Caki2 (cell line): Measurements from ENCODE around the gene BCAR1. TPM values are rescaled to one million over a fixed set of nuclear protein-coding genes. Genes with fewer than 3 reads are reported as not detected.
"Not testable (repeated sequence)": the region's sequence is repeated elsewhere in the genome, so short reads cannot be mapped to it uniquely, and the experiment has no call there.

Source experiments
- DNase-seq: peaks from one replicate; pipeline ENCODE4 v3.0.0-alpha.2; 2015; ENCODE audit warnings: low read depth
- in situ Hi-C: cut with HindIII; loops from 2 replicates; pipeline ENCODE4 v1.10.0; 2016; ENCODE audit warnings: low sequenced_read_pairs, low pct_unique_long_range_greater_than_20kb, mixed read lengths
- total RNA-seq: library from RNA; depleted of rRNA; stranded (reverse); fragments of >200 nt; shearing (Covaris generic); gene quantifications from 2 replicates; pipeline ENCODE4 v1.2.3, GENCODE V29; 2014; ENCODE audit warnings: low replicate concordance

Gene BCAR1
- total RNA-seq, 1 experiment from 2014 or later = 94.2 TPM

DNA sequence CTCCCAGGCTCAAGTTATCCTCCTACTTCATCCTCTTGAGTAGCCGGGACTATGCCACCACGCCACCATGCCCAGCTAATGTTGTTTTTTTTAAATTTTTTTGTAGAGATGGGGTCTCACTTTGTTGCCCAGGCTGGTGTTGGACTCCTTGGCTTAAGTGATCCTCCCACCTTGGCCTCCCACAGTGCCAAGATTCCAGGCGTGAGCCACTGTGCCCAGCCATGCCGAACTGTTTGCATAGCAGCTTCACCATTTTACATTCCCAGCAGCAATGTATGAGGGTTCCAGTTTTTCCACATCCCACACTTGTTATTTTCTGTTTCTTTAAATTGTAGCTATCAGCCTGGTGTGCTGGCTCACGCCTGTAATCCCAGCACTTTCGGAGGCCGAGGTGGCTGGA, 34.8 kb downstream of the BCAR1 start:
- in situ Hi-C loops = no loop called here
- no peak for DNase-seq

- DNase-seq = no peak
- in situ Hi-C loops = no loop called here
Observed at GRCh38 chr16:75216127-75216526, 35.3 kb downstream of the BCAR1 start.

GRCh38 chr16:75211286-75211685, 40.1 kb downstream of the BCAR1 start:
- DNase-seq, in situ Hi-C loops: not testable (repeated sequence)

GRCh38 chr16:75209944-75210343, 41.5 kb downstream of the BCAR1 start:
- in situ Hi-C loops = no loop called here
- no peak for DNase-seq

- in situ Hi-C loops = not testable (repeated sequence)
Observed at GRCh38 chr16:75209514-75209913, 41.9 kb downstream of the BCAR1 start.

DNA sequence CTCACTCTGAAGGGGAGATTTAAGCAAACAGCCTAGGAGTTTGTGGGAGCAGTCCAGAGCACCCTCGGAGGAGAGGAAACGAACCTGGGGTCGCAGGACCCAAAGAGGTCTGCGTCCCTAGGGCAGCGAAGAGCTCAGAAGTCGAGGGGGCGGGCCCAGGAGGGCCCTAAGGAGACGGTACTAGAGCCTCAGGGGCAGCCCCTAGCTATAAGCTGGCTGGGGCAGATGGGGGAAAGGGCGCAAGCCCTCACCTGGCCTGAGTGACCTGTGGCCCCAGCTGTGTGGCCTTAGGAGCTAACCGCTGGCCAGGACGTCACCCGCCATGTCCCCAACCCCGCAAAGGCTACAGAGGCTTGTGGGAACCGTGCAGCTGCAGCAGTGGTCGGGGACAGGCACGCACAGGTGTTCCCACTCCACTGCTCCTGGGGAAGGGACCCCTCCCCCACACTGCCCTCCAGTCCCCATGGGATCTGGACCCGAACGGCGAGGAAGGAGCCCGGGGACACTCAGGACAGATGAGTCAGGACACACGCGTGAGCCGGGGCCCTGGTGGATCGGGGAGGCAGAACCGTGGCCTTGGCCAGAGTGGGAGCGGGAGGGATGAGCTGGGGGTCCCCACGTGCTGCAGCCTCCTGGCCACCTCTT, 42.4 kb downstream of the BCAR1 start:
- in situ Hi-C loops = no loop called here

More at GRCh38 chr16:75209514-75209913, 41.9 kb downstream of the BCAR1 start:
- not testable (repeated sequence) for DNase-seq

DNA sequence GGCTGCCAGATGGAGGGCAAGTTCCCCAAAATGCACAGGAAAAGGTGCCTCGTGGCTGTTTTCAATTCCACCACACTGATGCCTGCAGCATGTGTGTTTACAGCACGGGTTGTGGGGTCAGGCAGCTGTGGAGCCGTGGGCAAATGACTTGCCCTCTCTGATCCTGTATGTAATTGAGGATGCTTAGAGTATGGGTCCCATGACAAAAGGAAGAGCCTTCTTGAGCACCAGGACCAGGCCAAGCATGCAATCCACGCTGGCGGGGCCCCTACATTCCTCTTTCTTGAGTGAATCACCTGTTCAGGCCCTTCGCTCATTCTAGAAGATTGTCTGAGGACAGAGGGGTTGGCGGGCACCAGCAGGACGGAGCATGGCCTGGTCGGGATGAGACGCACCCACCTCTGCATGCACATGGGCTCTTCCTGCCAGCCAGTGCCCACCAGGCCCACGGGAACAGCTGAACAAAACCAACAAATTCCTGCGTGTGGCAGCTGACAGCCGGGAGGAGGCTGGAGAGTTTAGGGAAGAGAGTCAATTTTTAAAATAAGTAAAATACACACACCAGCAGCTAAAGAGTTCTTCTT, 43.1 kb downstream of the BCAR1 start:
- in situ Hi-C loops = no loop called here
- no peak for DNase-seq

More for the DNA sequence above, 42.4 kb downstream of the BCAR1 start:
- no peak for DNase-seq

GRCh38 chr16:75207831-75208230, 43.6 kb downstream of the BCAR1 start:
- in situ Hi-C loops = no loop called here
- no peak for DNase-seq

- in situ Hi-C loops = no loop called here
- no peak for DNase-seq
Observed at GRCh38 chr16:75206749-75207451, 44.5 kb downstream of the BCAR1 start, which contains the start of gene CTRB2. CTRB2 (minus strand) TSS chr16:75207161; CDS start chr16:75207141, 20 bp downstream.

- in situ Hi-C loops, DNase-seq: not testable (repeated sequence)
Observed at GRCh38 chr16:75205961-75206748, 45.3 kb downstream of the BCAR1 start.

- in situ Hi-C loops, DNase-seq: not testable (repeated sequence)
Observed at GRCh38 chr16:75205438-75205837, 46.0 kb downstream of the BCAR1 start.

- in situ Hi-C loops, DNase-seq: not testable (repeated sequence)
Observed at GRCh38 chr16:75204905-75205304, 46.5 kb downstream of the BCAR1 start.

DNA sequence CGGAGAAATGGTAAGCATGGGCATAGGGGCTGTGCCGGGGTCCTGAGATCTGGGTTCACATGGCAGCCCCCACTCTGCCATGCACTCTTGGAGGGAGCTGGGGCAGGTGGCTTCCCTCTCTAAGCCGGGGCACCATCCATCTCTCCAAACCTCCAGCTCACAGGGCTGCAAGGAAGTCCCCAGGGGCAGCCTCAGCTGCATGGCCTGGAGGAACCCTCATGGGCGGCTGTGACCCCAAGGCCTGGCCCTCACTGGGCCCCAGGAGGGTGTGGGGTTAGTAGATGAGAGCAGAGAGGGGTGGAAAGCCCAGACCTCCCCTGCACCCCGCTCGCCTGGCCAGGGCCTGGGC, 47.0 kb downstream of the BCAR1 start:
- in situ Hi-C loops = no loop called here
- DNase-seq = no peak

DNA sequence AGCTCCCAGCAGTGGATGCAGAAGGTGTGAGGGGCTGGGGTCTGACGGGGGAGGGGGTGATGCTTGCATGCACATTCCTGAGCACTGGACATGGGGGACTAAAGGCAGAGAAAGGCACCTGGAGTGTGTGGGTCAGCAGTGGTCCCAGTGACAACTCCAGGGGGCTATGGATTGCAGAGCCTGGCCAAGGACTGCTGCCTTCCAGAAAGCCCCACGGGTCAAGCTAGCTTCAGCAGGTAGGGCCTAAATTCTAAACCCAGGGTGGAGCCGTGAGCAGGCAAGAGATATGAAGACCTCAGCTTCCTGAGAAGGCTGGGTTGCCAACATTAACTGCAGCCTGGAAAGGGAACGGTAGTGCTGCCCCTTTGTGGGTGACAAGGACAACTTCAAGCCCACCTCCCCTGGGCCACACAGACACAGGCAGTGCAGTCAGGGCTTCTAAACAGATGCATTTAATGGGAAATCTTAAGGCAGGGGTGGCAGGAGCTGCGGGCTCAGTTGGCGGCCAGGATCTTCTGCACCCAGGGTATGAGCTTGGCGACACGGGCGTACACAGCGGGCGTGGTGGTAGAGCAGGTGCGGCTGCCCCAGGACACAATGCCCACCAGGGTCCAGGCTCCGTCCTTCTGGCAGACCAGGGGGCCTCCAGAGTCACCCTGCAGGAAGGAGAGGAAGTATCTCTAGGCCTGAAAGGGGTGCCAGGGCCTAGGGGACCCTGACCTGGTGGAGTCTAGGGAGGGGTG, 47.6 kb downstream of the BCAR1 start:
- DNase-seq = no peak
- in situ Hi-C loops = no loop called here

GRCh38 chr16:75203096-75203495, 48.3 kb downstream of the BCAR1 start:
- in situ Hi-C loops = no loop called here
- no peak for DNase-seq

DNA sequence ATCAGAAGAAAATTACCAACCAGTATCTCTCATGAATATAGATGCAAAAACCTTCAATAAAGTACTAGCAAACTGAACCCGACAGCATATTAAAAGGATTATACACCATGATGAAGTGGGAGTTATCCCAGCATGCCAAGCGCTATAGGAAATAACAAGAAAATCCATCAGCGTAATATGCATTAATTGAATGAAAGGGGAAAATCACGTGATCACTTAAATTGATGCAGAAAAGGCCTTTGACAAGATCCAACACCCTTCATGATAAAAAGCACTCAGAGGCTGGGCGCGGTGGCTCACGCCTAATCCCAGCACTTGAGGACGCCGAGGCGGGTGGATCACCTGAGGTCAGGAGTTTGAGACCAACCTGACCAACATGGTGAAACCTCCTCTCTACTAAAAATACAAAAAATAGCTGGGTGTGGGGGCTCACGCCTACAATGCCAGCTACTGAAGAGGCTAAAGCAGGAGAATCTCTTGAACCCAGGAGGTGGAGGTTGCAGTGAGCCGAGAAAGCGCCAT, 49.3 kb downstream of the BCAR1 start:
- in situ Hi-C loops = no loop called here
- no peak for DNase-seq

DNA sequence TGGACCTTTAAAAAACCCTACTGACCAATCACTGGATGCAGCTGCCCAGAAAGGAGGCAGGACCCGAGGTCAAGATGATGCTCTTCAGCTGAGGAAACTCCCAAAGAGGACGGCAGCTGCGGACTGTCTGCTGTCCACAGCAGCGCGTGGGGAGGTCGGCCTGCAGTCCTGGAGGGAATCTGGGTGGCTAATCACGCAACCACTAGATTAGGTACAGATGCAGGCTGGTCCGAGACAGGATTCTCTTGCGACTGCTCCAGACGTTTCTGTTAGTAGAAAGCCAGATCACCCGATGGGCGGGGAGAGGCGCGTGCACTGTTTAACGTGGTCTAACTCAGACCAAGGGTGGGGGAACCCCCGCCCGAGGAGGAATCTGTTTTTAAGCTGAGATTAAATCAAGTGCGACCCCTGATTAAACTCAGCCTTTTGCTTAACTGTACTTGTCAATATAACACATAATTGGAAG, 53.3 kb downstream of the BCAR1 start:
- in situ Hi-C loops = no loop called here
- no peak for DNase-seq
